ENCODE measurements around the gene MAL.

Gene MAL

DNA sequence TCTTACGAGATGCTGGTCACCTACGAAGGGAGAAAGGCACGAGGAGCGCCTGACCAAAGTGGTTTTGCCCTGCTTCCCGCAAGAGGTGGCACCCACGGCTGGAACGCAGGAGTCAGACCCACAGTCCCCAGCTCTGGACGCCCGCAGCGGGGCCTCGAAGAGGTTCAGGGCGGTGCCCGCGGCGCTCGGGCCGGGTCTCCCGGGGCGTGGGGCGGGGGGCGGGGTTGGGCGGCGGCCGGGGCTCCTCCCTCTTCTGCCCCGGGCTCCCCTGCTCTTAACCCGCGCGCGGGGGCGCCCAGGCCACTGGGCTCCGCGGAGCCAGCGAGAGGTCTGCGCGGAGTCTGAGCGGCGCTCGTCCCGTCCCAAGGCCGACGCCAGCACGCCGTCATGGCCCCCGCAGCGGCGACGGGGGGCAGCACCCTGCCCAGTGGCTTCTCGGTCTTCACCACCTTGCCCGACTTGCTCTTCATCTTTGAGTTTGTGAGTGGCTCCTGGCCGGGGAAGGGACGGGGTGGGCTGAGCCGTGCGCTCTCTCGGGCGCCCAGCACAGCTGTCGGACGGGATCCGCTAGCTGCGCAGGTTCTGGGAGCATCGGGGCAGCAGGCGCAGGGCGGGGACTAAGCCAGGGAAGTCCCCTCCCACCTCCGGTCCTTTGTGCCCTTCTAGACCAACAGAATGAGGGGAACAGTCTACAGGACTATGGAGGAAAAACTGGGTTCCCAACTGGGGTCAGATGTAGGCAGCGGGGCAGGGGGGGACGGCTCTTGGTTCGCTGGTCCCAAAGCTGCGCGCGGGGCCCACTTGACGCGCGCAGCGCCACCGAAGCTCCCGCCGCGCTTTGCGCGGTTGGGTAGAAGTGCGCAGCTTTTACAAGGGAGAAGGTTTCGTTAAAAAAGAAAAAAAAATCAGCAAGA is at the start of gene MAL:
Gene MAL, plus strand, starts transcription at position 303 of the 914 bp plus-strand sequence. Its CDS starts 85 bp downstream, at position 388.
- Histone ChIP-seq H3K79me2 (ENCODE audit: insufficient read depth, low read length) (no peaks in the 10 kb centered on the region), H3K9ac (ENCODE audit: low read depth, low read length, poor library complexity, severe bottlenecking) (no peak within 1 kb of the TSS), H3K9me3 (ENCODE audit: insufficient read depth, low read depth, low read length) (no peaks in the 10 kb centered on the region), H3K4me3 (ENCODE audit: low read length, poor library complexity, severe bottlenecking) (no peak within 1 kb of the TSS), H4K20me1 (ENCODE audit: insufficient read depth, low read length, poor library complexity, severe bottlenecking) (no peaks in the 10 kb centered on the region), H3F3A (ENCODE audit: low read depth) (no peaks in the 10 kb centered on the region), H3K4me1 (ENCODE audit: insufficient read depth, low read length, poor library complexity, severe bottlenecking) (peaks cover 2% of the 10 kb centered on the region), H3K36me3 (ENCODE audit: insufficient read depth, low read length) (no peaks in the 10 kb centered on the region), H2AFZ (ENCODE audit: low read length) (peak within 1 kb of the TSS; percentile 57; the same call in 1 of the 2 replicates), H3K4me2 (ENCODE audit: low read depth, low read length, poor library complexity, severe bottlenecking) (no peak within 1 kb of the TSS), H3K27me3 (ENCODE audit: insufficient read depth, low read length, poor library complexity, severe bottlenecking) (peaks cover 21% of the 10 kb centered on the region), H3K9me2 (replicated peaks; ENCODE audit: low read depth, low read length) (no peaks in the 10 kb centered on the region)
- TF ChIP-seq EZH2phosphoT487 (IDR thresholded peaks at IDR 0.05; ENCODE audit: borderline replicate concordance), result no peak
- TF ChIP-seq, protein P1, sequence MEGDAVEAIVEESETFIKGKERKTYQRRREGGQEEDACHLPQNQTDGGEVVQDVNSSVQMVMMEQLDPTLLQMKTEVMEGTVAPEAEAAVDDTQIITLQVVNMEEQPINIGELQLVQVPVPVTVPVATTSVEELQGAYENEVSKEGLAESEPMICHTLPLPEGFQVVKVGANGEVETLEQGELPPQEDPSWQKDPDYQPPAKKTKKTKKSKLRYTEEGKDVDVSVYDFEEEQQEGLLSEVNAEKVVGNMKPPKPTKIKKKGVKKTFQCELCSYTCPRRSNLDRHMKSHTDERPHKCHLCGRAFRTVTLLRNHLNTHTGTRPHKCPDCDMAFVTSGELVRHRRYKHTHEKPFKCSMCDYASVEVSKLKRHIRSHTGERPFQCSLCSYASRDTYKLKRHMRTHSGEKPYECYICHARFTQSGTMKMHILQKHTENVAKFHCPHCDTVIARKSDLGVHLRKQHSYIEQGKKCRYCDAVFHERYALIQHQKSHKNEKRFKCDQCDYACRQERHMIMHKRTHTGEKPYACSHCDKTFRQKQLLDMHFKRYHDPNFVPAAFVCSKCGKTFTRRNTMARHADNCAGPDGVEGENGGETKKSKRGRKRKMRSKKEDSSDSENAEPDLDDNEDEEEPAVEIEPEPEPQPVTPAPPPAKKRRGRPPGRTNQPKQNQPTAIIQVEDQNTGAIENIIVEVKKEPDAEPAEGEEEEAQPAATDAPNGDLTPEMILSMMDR (conservative IDR thresholded peaks at IDR 0.05; ENCODE audit: low read length), result no peak

DNA sequence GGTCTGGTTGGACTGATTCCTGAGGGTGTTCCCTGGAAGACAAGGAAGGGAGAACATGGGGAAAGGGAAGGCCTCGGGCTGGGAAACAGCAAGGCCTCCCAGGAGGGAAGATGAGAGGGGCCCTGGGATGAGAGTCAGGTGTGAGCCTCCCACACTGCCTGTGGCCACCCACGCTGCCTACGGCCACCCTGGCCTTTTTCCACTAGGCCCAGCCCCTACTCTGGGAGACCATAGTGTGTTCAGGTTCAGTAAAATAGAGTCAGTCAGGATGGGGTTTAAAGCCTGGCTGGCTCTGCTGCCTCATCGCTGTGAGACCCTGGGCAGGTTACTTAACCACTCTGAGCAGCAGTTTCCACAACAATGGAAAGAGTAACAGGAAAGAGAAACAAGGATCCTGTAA is 47.7 kb upstream of the MAL start:
- no peaks in the 10 kb centered on the region for H4K20me1 ChIP-seq (ENCODE audit: insufficient read depth, low read length, poor library complexity, severe bottlenecking)
- no peak overlapping the region for H3K4me3 ChIP-seq (ENCODE audit: low read length, poor library complexity, severe bottlenecking)
- no peaks in the 10 kb centered on the region for H3K79me2 ChIP-seq (ENCODE audit: insufficient read depth, low read length)
- no peak overlapping the region for H3K4me2 ChIP-seq (ENCODE audit: low read depth, low read length, poor library complexity, severe bottlenecking)
- H3K9ac ChIP-seq (ENCODE audit: low read depth, low read length, poor library complexity, severe bottlenecking), result no peak overlapping the region
- H2AFZ ChIP-seq (ENCODE audit: low read length), result no peak overlapping the region
- TF ChIP-seq EZH2phosphoT487 (IDR thresholded peaks at IDR 0.05; ENCODE audit: borderline replicate concordance), result no peak
- TF ChIP-seq, protein P1 (conservative IDR thresholded peaks at IDR 0.05; ENCODE audit: low read length), result no peak
- H3K27me3 ChIP-seq (ENCODE audit: insufficient read depth, low read length, poor library complexity, severe bottlenecking), result no peaks in the 10 kb centered on the region
- H3K4me1 ChIP-seq (ENCODE audit: insufficient read depth, low read length, poor library complexity, severe bottlenecking), result no peaks in the 10 kb centered on the region
- no peaks in the 10 kb centered on the region for H3K9me3 ChIP-seq (ENCODE audit: insufficient read depth, low read depth, low read length)
- H3K9me2 ChIP-seq (replicated peaks; ENCODE audit: low read depth, low read length), result no peaks in the 10 kb centered on the region
- no peaks in the 10 kb centered on the region for H3K36me3 ChIP-seq (ENCODE audit: insufficient read depth, low read length)
- no peaks in the 10 kb centered on the region for H3F3A ChIP-seq (ENCODE audit: low read depth)

DNA sequence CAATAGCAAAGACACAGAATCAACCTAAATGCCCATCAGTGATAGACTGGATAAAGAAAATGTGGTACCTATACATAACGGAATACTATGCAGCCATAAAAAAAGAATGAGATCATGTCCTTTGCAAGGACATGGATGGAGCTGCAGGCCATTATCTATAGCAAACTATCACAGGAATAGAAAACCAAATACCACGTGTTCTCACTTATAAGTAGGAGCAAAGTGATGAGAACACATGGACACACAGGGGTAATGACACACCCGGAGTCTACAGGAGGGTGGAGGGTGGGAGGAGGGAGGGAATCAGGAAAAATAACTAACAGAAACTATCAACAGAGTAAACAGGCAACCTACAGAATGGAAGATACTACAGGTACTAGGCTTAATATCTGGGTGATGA is 46.6 kb upstream of the MAL start:
- Histone ChIP-seq H3K36me3 (ENCODE audit: insufficient read depth, low read length) (no peaks in the 10 kb centered on the region), H2AFZ (ENCODE audit: low read length) (no peak overlapping the region), H3K27me3 (ENCODE audit: insufficient read depth, low read length, poor library complexity, severe bottlenecking) (no peaks in the 10 kb centered on the region), H3K9ac (ENCODE audit: low read depth, low read length, poor library complexity, severe bottlenecking) (no peak overlapping the region), H3K79me2 (ENCODE audit: insufficient read depth, low read length) (no peaks in the 10 kb centered on the region), H3K9me3 (ENCODE audit: insufficient read depth, low read depth, low read length) (no peaks in the 10 kb centered on the region), H3F3A (ENCODE audit: low read depth) (no peaks in the 10 kb centered on the region), H3K4me3 (ENCODE audit: low read length, poor library complexity, severe bottlenecking) (no peak overlapping the region), H3K9me2 (replicated peaks; ENCODE audit: low read depth, low read length) (no peaks in the 10 kb centered on the region), H3K4me2 (ENCODE audit: low read depth, low read length, poor library complexity, severe bottlenecking) (no peak overlapping the region), H4K20me1 (ENCODE audit: insufficient read depth, low read length, poor library complexity, severe bottlenecking) (no peaks in the 10 kb centered on the region), H3K4me1 (ENCODE audit: insufficient read depth, low read length, poor library complexity, severe bottlenecking) (no peaks in the 10 kb centered on the region)
- TF ChIP-seq, protein P1 (conservative IDR thresholded peaks at IDR 0.05; ENCODE audit: low read length), result no peak
- no peak for TF ChIP-seq EZH2phosphoT487 (IDR thresholded peaks at IDR 0.05; ENCODE audit: borderline replicate concordance)
